Measurements from ENCODE around the gene AKIRIN2.

DNA sequence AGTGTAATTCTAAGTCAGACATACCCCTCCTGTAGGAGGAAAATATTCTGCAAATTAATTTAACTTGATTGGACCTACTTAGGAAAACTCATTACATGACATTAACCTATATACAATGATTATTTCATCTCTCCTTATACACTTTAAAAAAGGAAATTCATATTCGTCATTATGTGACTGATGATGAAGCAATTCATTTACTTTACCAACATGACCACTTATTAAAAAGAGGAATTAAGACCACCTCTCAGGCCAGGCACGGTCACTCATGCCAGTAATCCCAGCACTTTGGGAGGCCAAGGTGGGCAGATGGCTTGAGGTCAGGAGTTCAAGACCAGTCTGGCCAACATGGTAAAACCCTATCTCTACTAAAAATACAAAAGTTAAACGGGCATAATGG, 11.6 kb downstream of the AKIRIN2 start:
- TF ChIP-seq ZNF830 (CRISPR knock-in tag; IDR thresholded peaks at IDR 0.05) (no peak), ATF1 (CRISPR knock-in tag; IDR thresholded peaks at IDR 0.05) (no peak), ATF1 (tag; IDR thresholded peaks at IDR 0.05) (no peak), ZFP1 (CRISPR knock-in tag; IDR thresholded peaks at IDR 0.05) (no peak), POLR2AphosphoS5 (IDR thresholded peaks at IDR 0.05; ENCODE audit: control insufficient read depth, insufficient read depth, low read depth, low read length) (no peak)
- TF ChIP-seq, protein P1, sequence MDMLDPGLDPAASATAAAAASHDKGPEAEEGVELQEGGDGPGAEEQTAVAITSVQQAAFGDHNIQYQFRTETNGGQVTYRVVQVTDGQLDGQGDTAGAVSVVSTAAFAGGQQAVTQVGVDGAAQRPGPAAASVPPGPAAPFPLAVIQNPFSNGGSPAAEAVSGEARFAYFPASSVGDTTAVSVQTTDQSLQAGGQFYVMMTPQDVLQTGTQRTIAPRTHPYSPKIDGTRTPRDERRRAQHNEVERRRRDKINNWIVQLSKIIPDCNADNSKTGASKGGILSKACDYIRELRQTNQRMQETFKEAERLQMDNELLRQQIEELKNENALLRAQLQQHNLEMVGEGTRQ (CRISPR knock-in tag; IDR thresholded peaks at IDR 0.05): no peak
- TF ChIP-seq, protein P2, sequence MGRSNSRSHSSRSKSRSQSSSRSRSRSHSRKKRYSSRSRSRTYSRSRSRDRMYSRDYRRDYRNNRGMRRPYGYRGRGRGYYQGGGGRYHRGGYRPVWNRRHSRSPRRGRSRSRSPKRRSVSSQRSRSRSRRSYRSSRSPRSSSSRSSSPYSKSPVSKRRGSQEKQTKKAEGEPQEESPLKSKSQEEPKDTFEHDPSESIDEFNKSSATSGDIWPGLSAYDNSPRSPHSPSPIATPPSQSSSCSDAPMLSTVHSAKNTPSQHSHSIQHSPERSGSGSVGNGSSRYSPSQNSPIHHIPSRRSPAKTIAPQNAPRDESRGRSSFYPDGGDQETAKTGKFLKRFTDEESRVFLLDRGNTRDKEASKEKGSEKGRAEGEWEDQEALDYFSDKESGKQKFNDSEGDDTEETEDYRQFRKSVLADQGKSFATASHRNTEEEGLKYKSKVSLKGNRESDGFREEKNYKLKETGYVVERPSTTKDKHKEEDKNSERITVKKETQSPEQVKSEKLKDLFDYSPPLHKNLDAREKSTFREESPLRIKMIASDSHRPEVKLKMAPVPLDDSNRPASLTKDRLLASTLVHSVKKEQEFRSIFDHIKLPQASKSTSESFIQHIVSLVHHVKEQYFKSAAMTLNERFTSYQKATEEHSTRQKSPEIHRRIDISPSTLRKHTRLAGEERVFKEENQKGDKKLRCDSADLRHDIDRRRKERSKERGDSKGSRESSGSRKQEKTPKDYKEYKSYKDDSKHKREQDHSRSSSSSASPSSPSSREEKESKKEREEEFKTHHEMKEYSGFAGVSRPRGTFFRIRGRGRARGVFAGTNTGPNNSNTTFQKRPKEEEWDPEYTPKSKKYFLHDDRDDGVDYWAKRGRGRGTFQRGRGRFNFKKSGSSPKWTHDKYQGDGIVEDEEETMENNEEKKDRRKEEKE (IDR thresholded peaks at IDR 0.05; ENCODE audit: borderline replicate concordance in 1 of 2, control insufficient read depth in 1 of 2, low read depth in 2 of 2, low read length in 1 of 2): no peak
